HepG2 (cell line): ENCODE measurements around the gene CTCF. TPM values are rescaled to one million over a fixed set of nuclear protein-coding genes. Genes with fewer than 3 reads are reported as not detected.

Experiments
- GRHL1 ChIP-seq: sonication (generic); formaldehyde crosslinking; conservative IDR thresholded peaks from 2 replicates; pipeline ENCODE4 v1.8.0; 2022; ENCODE audit warnings: missing genetic modification reagents
- HINFP ChIP-seq: sonication (generic); formaldehyde crosslinking; IDR thresholded peaks from 2 replicates; pipeline ENCODE4 v1.4.0; 2020; ENCODE audit warnings: low read depth, mild to moderate bottlenecking, missing genetic modification reagents
- HOXA7 ChIP-seq: sonication (generic); formaldehyde crosslinking; IDR thresholded peaks from 2 replicates; pipeline ENCODE4 v1.8.1; 2022; ENCODE audit warnings: mild to moderate bottlenecking, missing genetic modification reagents, moderate library complexity
- IRF1 ChIP-seq: sonication (generic); formaldehyde crosslinking; IDR thresholded peaks from 2 replicates; pipeline ENCODE4 v1.4.0; 2020; ENCODE audit warnings: low read depth, mild to moderate bottlenecking, missing genetic modification reagents
- JDP2 ChIP-seq: sonication (generic); formaldehyde crosslinking; IDR thresholded peaks from 2 replicates; pipeline ENCODE4 v1.8.1; 2022; ENCODE audit warnings: missing genetic modification reagents, borderline replicate concordance
- KAT2B ChIP-seq: fragments of 150-350 bp; IDR thresholded peaks from 2 replicates; pipeline ENCODE4 v1.6.1; 2014; ENCODE audit warnings: low read depth, low read length, borderline replicate concordance
- KAT7 ChIP-seq: IDR thresholded peaks from 2 replicates; pipeline ENCODE4 v1.6.1; 2018; ENCODE audit warnings: borderline replicate concordance, missing compliant biosample characterization
- LBX2 ChIP-seq: sonication (generic); formaldehyde crosslinking; IDR thresholded peaks from 2 replicates; pipeline ENCODE4 v1.5.0; 2020; ENCODE audit warnings: missing genetic modification reagents, mild to moderate bottlenecking, borderline replicate concordance
- MAX ChIP-seq: IDR thresholded peaks from 2 replicates; pipeline ENCODE4 v1.6.1; 2012; ENCODE audit warnings: inconsistent platforms
- MYNN ChIP-seq: sonication (generic); formaldehyde crosslinking; IDR thresholded peaks from 2 replicates; pipeline ENCODE4 v1.4.0; 2020; ENCODE audit warnings: mild to moderate bottlenecking, low read depth, missing genetic modification reagents
- NCOA1 ChIP-seq: sonication (generic); formaldehyde crosslinking; IDR thresholded peaks from 2 replicates; pipeline ENCODE4 v1.9.0; 2021; ENCODE audit warnings: missing genetic modification reagents
- RARG ChIP-seq: sonication (generic); formaldehyde crosslinking; IDR thresholded peaks from 2 replicates; pipeline ENCODE4 v1.4.0; 2020; ENCODE audit warnings: low read depth, mild to moderate bottlenecking, missing genetic modification reagents
- SAFB2 ChIP-seq: sonication (generic); formaldehyde crosslinking; IDR thresholded peaks from 2 replicates; pipeline ENCODE4 v1.5.1; 2020; ENCODE audit warnings: missing genetic modification reagents, low read depth, mild to moderate bottlenecking, borderline replicate concordance
- SOX13 ChIP-seq, 3 experiments: fragments of 450-650 bp in 1 of 3; sonication (generic) in 1 of 3; formaldehyde crosslinking in 1 of 3; IDR thresholded peaks in 2 of 3; conservative IDR thresholded peaks in 1 of 3; 2 replicates each; pipeline versions ENCODE4 v1.5.0 to v1.6.1; 2016 to 2020; ENCODE audit warnings: antibody characterized with exemption in 1 of 3, mild to moderate bottlenecking in 1 of 3, missing compliant biosample characterization in 1 of 3, missing genetic modification reagents in 1 of 3, moderate library complexity in 1 of 3
- TAF1 ChIP-seq: sonication (generic); formaldehyde crosslinking; IDR thresholded peaks from 2 replicates; pipeline ENCODE4 v1.4.0; 2020; ENCODE audit warnings: missing genetic modification reagents
- TOPORS ChIP-seq: sonication (generic); formaldehyde crosslinking; IDR thresholded peaks from 2 replicates; pipeline ENCODE4 v1.8.0; 2023; ENCODE audit warnings: mild to moderate bottlenecking, missing genetic modification reagents
- ZNF329 ChIP-seq: sonication (generic); formaldehyde crosslinking; IDR thresholded peaks from 2 replicates; pipeline ENCODE4 v1.9.0; 2021; ENCODE audit warnings: low read depth, mild to moderate bottlenecking, missing genetic modification reagents
- ZNF350 ChIP-seq: sonication (generic); formaldehyde crosslinking; IDR thresholded peaks from 2 replicates; pipeline ENCODE4 v1.4.0; 2020; ENCODE audit warnings: mild to moderate bottlenecking, low read depth, missing genetic modification reagents, borderline replicate concordance
- ZNF629 ChIP-seq: sonication (generic); formaldehyde crosslinking; conservative IDR thresholded peaks from 2 replicates; pipeline ENCODE4 v1.5.0; 2020; ENCODE audit warnings: missing genetic modification reagents
- ZXDC ChIP-seq: sonication (generic); formaldehyde crosslinking; IDR thresholded peaks from 2 replicates; pipeline ENCODE4 v1.5.0; 2020; ENCODE audit warnings: mild to moderate bottlenecking, missing genetic modification reagents
- polyA plus RNA-seq, 8 experiments: library from polyadenylated mRNA; depleted of rRNA in 3 of 8; stranded (reverse) in 7 of 8; unstranded in 1 of 8; fragments of >200 nt; fragmentation: Illumina TruSeq in 4 of 8; extraction: Trizol in 4 of 8; gene quantifications; 2 replicates each; pipeline versions ENCODE4 v1.2.1 to v1.2.3, GENCODE V29; 2011 to 2016; ENCODE audit warnings: low read depth in 4 of 8, missing spikeins in 1 of 8, mixed read lengths in 1 of 8; ENCODE audit not compliant: insufficient read depth in 1 of 8
- total RNA-seq, 5 experiments: library from RNA; depleted of rRNA; stranded (reverse); fragments of >200 nt; fragmentation: Illumina TruSeq; extraction: Trizol; gene quantifications; 2 replicates each; pipeline ENCODE4 v1.2.3, GENCODE V29; 2016; ENCODE audit warnings: low read depth in 1 of 5

Gene CTCF
- total and polyA plus RNA-seq, 2 of the 13 experiments (the other 11 are each of a cell fraction or from before 2014, with no cell fraction given) = 19.5 to 37.5 TPM

- TF ChIP-seq LBX2 (peak; percentile 67; the same call in 1 of the 2 replicates), MYNN (CRISPR knock-in tag) (no peak), ZNF329 (peak; percentile 85), KAT7 (peak; percentile 85), IRF1 (CRISPR knock-in tag) (0 out of 2 replicates have a peak, but pooled peaks have one; percentile 68), TAF1 (CRISPR knock-in tag) (peak; percentile 80), NCOA1 (peak; percentile 80), MAX (peak; percentile 45; the same call in 1 of the 2 replicates), KAT2B (no peak), TOPORS (CRISPR knock-in tag) (peak; percentile 31; the same call in 1 of the 2 replicates), ZXDC (CRISPR knock-in tag) (peak; percentile 57; the same call in 1 of the 2 replicates), RARG (CRISPR knock-in tag) (no peak), ZNF629 (CRISPR knock-in tag) (no peak), SOX13 (IDR thresholded peaks at IDR 0.05) (no peak), SOX13 (CRISPR knock-in tag; conservative IDR thresholded peaks at IDR 0.05 in 1 of 2, IDR thresholded peaks at IDR 0.05 in 1 of 2) (no peak), SAFB2 (CRISPR knock-in tag) (peak; percentile 77; the same call in 1 of the 2 replicates), JDP2 (no peak), HINFP (CRISPR knock-in tag) (no peak), GRHL1 (CRISPR knock-in tag) (no peak), ZNF350 (CRISPR knock-in tag) (no peak), HOXA7 (CRISPR knock-in tag) (no peak)
Measured at GRCh38 chr16:67562918-67563707, 787 bp downstream of the CTCF start (continued).
